ENCODE measurements around the gene RNU7-1.
A peak's percentile ranks its signal among the peaks of the same experiment; 100 is the strongest.
"Not testable (repeated sequence)": the region's sequence is repeated elsewhere in the genome, so short reads cannot be mapped to it uniquely, and the experiment has no call there.

RNU7-1 gene

GRCh38 chr12:6943722-6944380 is at the start of gene RNU7-1, which contains the start of gene C12orf57:
TSS of gene RNU7-1 (plus strand) at chr12:6943816.
TSS of gene C12orf57 (plus strand) at chr12:6944022. CDS start at chr12:6944122, 100 bp downstream.
- no peaks in the 10 kb centered on the region for H3K9me3 ChIP-seq (ENCODE audit: low read length)
- H3K27me3 ChIP-seq (ENCODE audit: control insufficient read depth in 1 of 2, insufficient read depth in 2 of 2, low read length in 2 of 2): no peaks in the 10 kb centered on the region
- peak within 1 kb of the TSS; percentile 51 to 82 for H3K4me3 ChIP-seq (ENCODE audit: low read depth in 1 of 2, low read length in 2 of 2)
- H3K27ac ChIP-seq (ENCODE audit: low read depth, low read length): peak within 1 kb of the TSS; percentile 87
- H3K9ac ChIP-seq (ENCODE audit: low read length): peak within 1 kb of the TSS; percentile 91
- H3K4me1 ChIP-seq (ENCODE audit: insufficient read depth, low read length): peaks cover 34% of the 10 kb centered on the region
- peaks cover 38% of the 10 kb centered on the region for H3K36me3 ChIP-seq (ENCODE audit: insufficient read depth, low read length)

- Histone ChIP-seq H3K9ac (ENCODE audit: low read length) (no peak overlapping the region), H3K4me1 (ENCODE audit: insufficient read depth, low read length) (peaks cover 11% of the 10 kb centered on the region), H3K4me3 (ENCODE audit: low read depth in 1 of 2, low read length in 2 of 2) (no peak overlapping the region), H3K27me3 (ENCODE audit: control insufficient read depth in 1 of 2, insufficient read depth in 2 of 2, low read length in 2 of 2) (no peaks in the 10 kb centered on the region), H3K27ac (ENCODE audit: low read depth, low read length) (no peak overlapping the region), H3K9me3 (ENCODE audit: low read length) (no peaks in the 10 kb centered on the region), H3K36me3 (ENCODE audit: insufficient read depth, low read length) (no peaks in the 10 kb centered on the region)
These were observed 49.3 kb upstream of the RNU7-1 start for GRCh38 chr12:6894321-6894720.

GRCh38 chr12:6896846-6897435 is 46.7 kb upstream of the RNU7-1 start:
- H3K4me1 ChIP-seq (ENCODE audit: insufficient read depth, low read length): peaks cover 4% of the 10 kb centered on the region
- H3K4me3 ChIP-seq (ENCODE audit: low read depth in 1 of 2, low read length in 2 of 2): no peak overlapping the region
- no peaks in the 10 kb centered on the region for H3K9me3 ChIP-seq (ENCODE audit: low read length)
- no peak overlapping the region for H3K9ac ChIP-seq (ENCODE audit: low read length)
- no peak overlapping the region for H3K27ac ChIP-seq (ENCODE audit: low read depth, low read length)
- H3K36me3 ChIP-seq (ENCODE audit: insufficient read depth, low read length): no peaks in the 10 kb centered on the region
- no peaks in the 10 kb centered on the region for H3K27me3 ChIP-seq (ENCODE audit: control insufficient read depth in 1 of 2, insufficient read depth in 2 of 2, low read length in 2 of 2)

- H3K27ac ChIP-seq (ENCODE audit: low read depth, low read length): no peak overlapping the region
- no peak overlapping the region for H3K9ac ChIP-seq (ENCODE audit: low read length)
These were observed 44.2 kb upstream of the RNU7-1 start for GRCh38 chr12:6899427-6899826.

GRCh38 chr12:6899837-6900519 is 43.6 kb upstream of the RNU7-1 start:
- H3K9me3 ChIP-seq (ENCODE audit: low read length): no peaks in the 10 kb centered on the region
- H3K4me1 ChIP-seq (ENCODE audit: insufficient read depth, low read length): peaks cover 12% of the 10 kb centered on the region
- H3K36me3 ChIP-seq (ENCODE audit: insufficient read depth, low read length): no peaks in the 10 kb centered on the region
- H3K27me3 ChIP-seq (ENCODE audit: control insufficient read depth in 1 of 2, insufficient read depth in 2 of 2, low read length in 2 of 2): no peaks in the 10 kb centered on the region
- no peak overlapping the region for H3K27ac ChIP-seq (ENCODE audit: low read depth, low read length)
- no peak overlapping the region for H3K9ac ChIP-seq (ENCODE audit: low read length)
- no peak overlapping the region for H3K4me3 ChIP-seq (ENCODE audit: low read depth in 1 of 2, low read length in 2 of 2)

More at GRCh38 chr12:6899427-6899826, 44.2 kb upstream of the RNU7-1 start:
- peaks cover 10% of the 10 kb centered on the region for H3K4me1 ChIP-seq (ENCODE audit: insufficient read depth, low read length)
- no peaks in the 10 kb centered on the region for H3K9me3 ChIP-seq (ENCODE audit: low read length)
- no peaks in the 10 kb centered on the region for H3K27me3 ChIP-seq (ENCODE audit: control insufficient read depth in 1 of 2, insufficient read depth in 2 of 2, low read length in 2 of 2)
- H3K4me3 ChIP-seq (ENCODE audit: low read depth in 1 of 2, low read length in 2 of 2): no peak overlapping the region
- no peaks in the 10 kb centered on the region for H3K36me3 ChIP-seq (ENCODE audit: insufficient read depth, low read length)

GRCh38 chr12:6902448-6902847 is 41.2 kb upstream of the RNU7-1 start:
- Histone ChIP-seq H3K4me3 (ENCODE audit: low read depth in 1 of 2, low read length in 2 of 2) (no peak overlapping the region), H3K9me3 (ENCODE audit: low read length) (no peaks in the 10 kb centered on the region), H3K27me3 (ENCODE audit: control insufficient read depth in 1 of 2, insufficient read depth in 2 of 2, low read length in 2 of 2) (no peaks in the 10 kb centered on the region), H3K4me1 (ENCODE audit: insufficient read depth, low read length) (peaks cover 17% of the 10 kb centered on the region), H3K9ac (ENCODE audit: low read length) (no peak overlapping the region), H3K27ac (ENCODE audit: low read depth, low read length) (no peak overlapping the region), H3K36me3 (ENCODE audit: insufficient read depth, low read length) (peaks cover 4% of the 10 kb centered on the region)

- Histone ChIP-seq H3K4me1 (ENCODE audit: insufficient read depth, low read length) (peaks cover 17% of the 10 kb centered on the region), H3K9me3 (ENCODE audit: low read length) (no peaks in the 10 kb centered on the region), H3K27ac (ENCODE audit: low read depth, low read length) (no peak overlapping the region), H3K27me3 (ENCODE audit: control insufficient read depth in 1 of 2, insufficient read depth in 2 of 2, low read length in 2 of 2) (no peaks in the 10 kb centered on the region), H3K36me3 (ENCODE audit: insufficient read depth, low read length) (peaks cover 4% of the 10 kb centered on the region), H3K9ac (ENCODE audit: low read length) (no peak overlapping the region), H3K4me3 (ENCODE audit: low read depth in 1 of 2, low read length in 2 of 2) (no peak overlapping the region)
These were observed 39.9 kb upstream of the RNU7-1 start for GRCh38 chr12:6903722-6904121.

GRCh38 chr12:6904280-6905276 is 39.0 kb upstream of the RNU7-1 start, which contains the start of gene LRRC23:
TSS of gene LRRC23 (plus strand) at chr12:6904822. CDS start at chr12:6905634, 812 bp downstream.
- peak within 1 kb of the TSS; percentile 89 for H3K27ac ChIP-seq (ENCODE audit: low read depth, low read length)
- no peaks in the 10 kb centered on the region for H3K9me3 ChIP-seq (ENCODE audit: low read length)
- H3K27me3 ChIP-seq (ENCODE audit: control insufficient read depth in 1 of 2, insufficient read depth in 2 of 2, low read length in 2 of 2): no peaks in the 10 kb centered on the region
- H3K36me3 ChIP-seq (ENCODE audit: insufficient read depth, low read length): peaks cover 4% of the 10 kb centered on the region
- peaks cover 15% of the 10 kb centered on the region for H3K4me1 ChIP-seq (ENCODE audit: insufficient read depth, low read length)
- peak within 1 kb of the TSS; percentile 63 to 96 for H3K4me3 ChIP-seq (ENCODE audit: low read depth in 1 of 2, low read length in 2 of 2)
- peak within 1 kb of the TSS; percentile 90 for H3K9ac ChIP-seq (ENCODE audit: low read length)

- peaks cover 13% of the 10 kb centered on the region for H3K4me1 ChIP-seq (ENCODE audit: insufficient read depth, low read length)
- no peak overlapping the region for H3K27ac ChIP-seq (ENCODE audit: low read depth, low read length)
- H3K36me3 ChIP-seq (ENCODE audit: insufficient read depth, low read length): peaks cover 4% of the 10 kb centered on the region
- H3K4me3 ChIP-seq (ENCODE audit: low read depth in 1 of 2, low read length in 2 of 2): peak overlapping the region in 1 of 2 donors; percentile 96
- peak overlapping the region; percentile 90 for H3K9ac ChIP-seq (ENCODE audit: low read length)
- no peaks in the 10 kb centered on the region for H3K27me3 ChIP-seq (ENCODE audit: control insufficient read depth in 1 of 2, insufficient read depth in 2 of 2, low read length in 2 of 2)
- no peaks in the 10 kb centered on the region for H3K9me3 ChIP-seq (ENCODE audit: low read length)
These were observed 38.1 kb upstream of the RNU7-1 start for GRCh38 chr12:6905414-6906040.

- not testable (repeated sequence) for H3K27ac ChIP-seq (ENCODE audit: low read depth, low read length); H3K9me3 ChIP-seq (ENCODE audit: low read length); H3K27me3 ChIP-seq (ENCODE audit: control insufficient read depth in 1 of 2, insufficient read depth in 2 of 2, low read length in 2 of 2); H3K4me3 ChIP-seq (ENCODE audit: low read depth in 1 of 2, low read length in 2 of 2); H3K36me3 ChIP-seq (ENCODE audit: insufficient read depth, low read length); H3K9ac ChIP-seq (ENCODE audit: low read length)
- peaks cover 13% of the 10 kb centered on the region for H3K4me1 ChIP-seq (ENCODE audit: insufficient read depth, low read length)
These were observed 35.5 kb upstream of the RNU7-1 start for GRCh38 chr12:6908141-6908540.
